Mesendoderm (in vitro differentiated cells): ENCODE results near the gene POP4.

Source experiments
- DNase-seq: peaks from one replicate; pipeline ENCODE4 v3.0.0; 2013
- H2AK5ac ChIP-seq: 2 replicates; pipeline ENCODE4 v1.6.1; 2013; ENCODE audit warnings: low read length, inconsistent platforms
- H2BK120ac ChIP-seq: 2 replicates; pipeline ENCODE4 v1.6.1; 2013; ENCODE audit warnings: low read depth, mild to moderate bottlenecking, low read length, moderate library complexity, mixed read lengths
- H2BK15ac ChIP-seq: replicated peaks from 2 replicates; pipeline ENCODE4 v1.6.1; 2013; ENCODE audit warnings: low read depth, mild to moderate bottlenecking, moderate library complexity
- H2BK5ac ChIP-seq: 2 replicates; pipeline ENCODE4 v1.6.1; 2013; ENCODE audit warnings: low read length, inconsistent platforms
- H3K18ac ChIP-seq: 2 replicates; pipeline ENCODE4 v1.6.1; 2013; ENCODE audit warnings: mild to moderate bottlenecking, low read length, mixed read lengths
- H3K23ac ChIP-seq: one replicate; pipeline ENCODE4 v1.6.1; 2013; ENCODE audit warnings: low read length
- H3K27ac ChIP-seq: 2 replicates; pipeline ENCODE4 v1.5.1; 2013; ENCODE audit warnings: low read depth, mild to moderate bottlenecking, inconsistent platforms, low read length, moderate library complexity
- H3K27me3 ChIP-seq: 2 replicates; pipeline ENCODE4 v1.6.1; 2013; ENCODE audit warnings: low read length, control low read depth, mild to moderate bottlenecking, inconsistent platforms; ENCODE audit not compliant: insufficient read depth, poor library complexity
- H3K36me3 ChIP-seq: 2 replicates; pipeline ENCODE4 v1.6.1; 2013; ENCODE audit warnings: low read length, inconsistent platforms; ENCODE audit not compliant: control insufficient read depth, insufficient read depth
- H3K4ac ChIP-seq: one replicate; pipeline ENCODE4 v1.6.1; 2013; ENCODE audit warnings: low read depth, mild to moderate bottlenecking, low read length, moderate library complexity
- H3K4me1 ChIP-seq: 2 replicates; pipeline ENCODE4 v1.6.1; 2013; ENCODE audit warnings: low read depth, low read length, inconsistent platforms; ENCODE audit not compliant: control insufficient read depth
- H3K4me2 ChIP-seq: 2 replicates; pipeline ENCODE4 v1.6.1; 2013; ENCODE audit warnings: low read length
- H3K4me3 ChIP-seq: 2 replicates; pipeline ENCODE4 v1.5.1; 2013; ENCODE audit warnings: mild to moderate bottlenecking, low read length
- H3K56ac ChIP-seq: one replicate; pipeline ENCODE4 v1.6.1; 2013; ENCODE audit warnings: low read length
- H3K79me1 ChIP-seq: 2 replicates; pipeline ENCODE4 v1.6.1; 2013; ENCODE audit warnings: low read length, inconsistent platforms
- H3K79me2 ChIP-seq: 2 replicates; pipeline ENCODE4 v1.6.1; 2013; ENCODE audit warnings: mild to moderate bottlenecking, low read length; ENCODE audit not compliant: control insufficient read depth, insufficient read depth
- H3K9ac ChIP-seq: 2 replicates; pipeline ENCODE4 v1.6.1; 2013; ENCODE audit warnings: low read length, inconsistent platforms
- H4K5ac ChIP-seq: one replicate; pipeline ENCODE4 v1.6.1; 2013; ENCODE audit warnings: low read length
- H4K8ac ChIP-seq: one replicate; pipeline ENCODE4 v1.6.1; 2013; ENCODE audit warnings: low read depth, mild to moderate bottlenecking, control low read depth, low read length, moderate library complexity
- WGBS: extraction: QIAGEN DNeasy Blood & Tissue Kit; methylation state at CpG from one replicate; pipeline ENCODE4 v1.1.7; 2013; ENCODE audit warnings: low lambda C conversion rate, missing lambda C conversion rate; ENCODE audit not compliant: insufficient coverage; ENCODE audit errors: extremely low coverage; 5-methylcytosine and 5-hydroxymethylcytosine counted together

POP4 gene

DNA sequence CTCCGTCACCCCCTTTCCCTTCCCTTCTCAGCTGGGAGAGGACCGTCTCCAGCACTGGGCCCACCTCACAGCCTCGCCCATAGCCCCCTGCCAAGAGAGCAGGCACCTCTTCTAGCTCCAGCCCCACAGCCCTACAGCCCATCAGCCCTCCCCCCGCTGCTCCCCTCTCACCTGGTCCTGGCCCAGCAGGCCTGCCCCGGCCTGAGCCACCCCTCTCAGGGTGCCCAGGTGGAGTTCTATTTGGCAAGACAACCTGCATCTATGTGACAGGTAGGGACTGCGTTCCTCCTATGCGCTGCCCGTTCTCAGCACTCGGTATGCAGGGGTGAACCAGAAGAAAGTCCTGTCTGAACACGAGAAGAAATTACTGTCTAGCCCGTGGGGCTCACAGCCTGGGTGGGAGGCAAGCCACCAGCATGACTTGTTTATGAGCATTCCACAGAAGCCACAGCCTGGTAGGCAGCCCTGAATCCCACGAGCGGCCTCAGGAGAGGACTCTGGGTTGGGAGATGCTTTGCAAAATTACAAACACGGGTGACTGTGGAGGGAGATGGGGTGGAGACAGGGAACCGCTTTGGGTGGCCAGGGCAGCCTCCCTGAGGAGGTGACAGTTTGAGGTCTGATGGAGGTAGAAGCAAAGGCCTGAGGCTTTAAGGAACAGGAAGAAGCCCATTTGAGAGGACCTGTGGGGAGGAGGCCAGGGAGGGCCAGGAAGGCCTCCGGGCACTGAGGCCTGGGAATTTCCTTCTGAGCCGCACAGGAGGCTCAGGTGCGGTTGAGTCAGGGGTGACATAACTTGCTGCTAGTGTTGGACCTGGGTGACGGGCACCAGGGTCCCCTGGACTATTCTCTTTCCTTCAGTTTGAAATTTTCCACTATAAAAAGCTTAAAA lies 58.0 kb downstream of the POP4 start:
- Histone ChIP-seq H3K4me1 (peaks cover 7% of the 10 kb centered on the region), H4K5ac (no peak overlapping the region), H3K56ac (no peak overlapping the region), H2BK15ac (no peak overlapping the region), H3K18ac (no peak overlapping the region), H2BK5ac (no peak overlapping the region), H3K27ac (no peak overlapping the region), H3K4me3 (no peak overlapping the region), H3K27me3 (no peaks in the 10 kb centered on the region), H4K8ac (no peak overlapping the region), H3K36me3 (no peaks in the 10 kb centered on the region), H3K79me2 (no peaks in the 10 kb centered on the region), H3K4ac (no peak overlapping the region), H3K9ac (no peak overlapping the region), H2AK5ac (no peak overlapping the region), H3K23ac (no peak overlapping the region), H3K79me1 (no peaks in the 10 kb centered on the region), H2BK120ac (no peak overlapping the region), H3K4me2 (no peak overlapping the region)
- DNase-seq, result peak; percentile 42
- no CpG with 5 or more reads among the region's 19 CpGs for WGBS

DNA sequence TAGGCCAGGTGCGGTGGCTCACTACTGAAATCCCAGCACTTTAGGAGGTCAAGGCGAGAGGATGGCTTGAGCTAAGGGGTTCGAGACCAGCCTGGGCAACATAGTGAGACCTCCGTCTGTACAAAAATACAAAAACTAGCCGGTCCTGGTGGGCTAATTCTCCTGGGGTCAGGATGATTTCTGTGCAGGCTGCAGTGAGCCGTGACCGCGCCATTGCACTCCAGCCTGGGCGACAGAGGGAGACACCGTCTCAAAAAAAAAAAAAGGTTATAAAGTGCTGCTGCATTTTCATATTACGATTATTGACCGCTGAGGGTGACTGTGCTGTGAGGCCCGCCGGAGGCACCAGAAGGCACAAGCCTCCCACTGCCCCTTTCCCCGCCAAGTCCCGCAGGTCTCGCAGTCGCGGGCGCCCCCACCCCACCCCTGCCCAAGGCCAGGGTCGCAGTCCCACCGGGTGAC lies 58.7 kb downstream of the POP4 start:
- Histone ChIP-seq H3K79me1 (no peaks in the 10 kb centered on the region), H2AK5ac (no peak overlapping the region), H3K56ac (peak overlapping the region; percentile 88), H3K4me2 (peak overlapping the region; percentile 38), H3K23ac (no peak overlapping the region), H3K18ac (no peak overlapping the region), H2BK15ac (no peak overlapping the region), H3K4me3 (peak overlapping the region; percentile 20), H2BK5ac (no peak overlapping the region), H4K8ac (no peak overlapping the region), H3K36me3 (no peaks in the 10 kb centered on the region), H3K27ac (no peak overlapping the region), H2BK120ac (no peak overlapping the region), H3K4me1 (peaks cover 7% of the 10 kb centered on the region), H3K27me3 (no peaks in the 10 kb centered on the region), H3K9ac (peak overlapping the region; percentile 68), H4K5ac (no peak overlapping the region), H3K4ac (no peak overlapping the region), H3K79me2 (no peaks in the 10 kb centered on the region)
- DNase-seq, result no peak
- WGBS, result no CpG with 5 or more reads among the region's 22 CpGs

DNA sequence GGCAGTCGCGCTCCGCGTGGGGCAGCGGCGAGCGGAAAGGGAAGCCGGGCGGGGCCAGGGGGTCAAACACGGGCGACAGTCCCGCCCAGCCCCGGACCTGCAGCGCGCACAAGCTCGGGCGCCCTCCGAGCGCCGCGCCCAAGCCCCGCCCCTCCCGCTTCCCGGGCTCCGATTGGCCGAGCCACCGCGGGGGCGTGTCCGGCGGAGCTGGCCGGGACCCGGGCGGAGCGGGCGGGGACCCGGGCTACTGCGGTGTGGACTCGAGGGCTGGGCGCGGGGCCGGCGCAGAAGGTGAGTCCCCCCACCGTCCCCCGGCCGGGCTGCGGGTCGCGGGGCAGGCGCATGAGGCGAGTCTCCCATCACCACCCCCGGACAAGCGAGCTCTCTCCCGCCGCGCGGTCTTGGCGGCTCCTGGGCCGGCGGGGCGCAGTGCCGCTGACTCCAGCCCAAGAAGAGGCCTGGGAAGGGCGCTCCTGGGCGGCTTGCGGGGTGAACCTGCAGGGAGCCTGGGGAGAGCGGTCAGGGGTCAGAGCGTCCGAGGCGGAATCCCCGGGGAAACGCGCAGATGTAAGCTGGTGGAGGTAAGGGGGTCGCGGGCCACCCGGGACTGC lies 59.2 kb downstream of the POP4 start, which contains the start of gene PLEKHF1:
PLEKHF1 (plus strand) TSS at position 247 of the 611 bp plus-strand sequence. CDS start 8,379 bp downstream, outside the sequence.
- Histone ChIP-seq H3K4me3 (peak within 1 kb of the TSS; percentile 66), H4K8ac (no peak within 1 kb of the TSS), H3K4me1 (peaks cover 7% of the 10 kb centered on the region), H3K4me2 (peak within 1 kb of the TSS; percentile 77), H3K56ac (peak within 1 kb of the TSS; percentile 88), H2AK5ac (no peak within 1 kb of the TSS), H3K27ac (no peak within 1 kb of the TSS), H3K9ac (peak within 1 kb of the TSS; percentile 78), H2BK120ac (no peak within 1 kb of the TSS), H3K27me3 (no peaks in the 10 kb centered on the region), H2BK5ac (no peak within 1 kb of the TSS), H3K36me3 (no peaks in the 10 kb centered on the region), H2BK15ac (no peak within 1 kb of the TSS), H3K79me2 (no peaks in the 10 kb centered on the region), H4K5ac (no peak within 1 kb of the TSS), H3K79me1 (no peaks in the 10 kb centered on the region), H3K23ac (no peak within 1 kb of the TSS), H3K18ac (peak within 1 kb of the TSS; percentile 13), H3K4ac (no peak within 1 kb of the TSS)
- WGBS, result no CpG with 5 or more reads among the region's 75 CpGs
- peak; percentile 83 for DNase-seq

DNA sequence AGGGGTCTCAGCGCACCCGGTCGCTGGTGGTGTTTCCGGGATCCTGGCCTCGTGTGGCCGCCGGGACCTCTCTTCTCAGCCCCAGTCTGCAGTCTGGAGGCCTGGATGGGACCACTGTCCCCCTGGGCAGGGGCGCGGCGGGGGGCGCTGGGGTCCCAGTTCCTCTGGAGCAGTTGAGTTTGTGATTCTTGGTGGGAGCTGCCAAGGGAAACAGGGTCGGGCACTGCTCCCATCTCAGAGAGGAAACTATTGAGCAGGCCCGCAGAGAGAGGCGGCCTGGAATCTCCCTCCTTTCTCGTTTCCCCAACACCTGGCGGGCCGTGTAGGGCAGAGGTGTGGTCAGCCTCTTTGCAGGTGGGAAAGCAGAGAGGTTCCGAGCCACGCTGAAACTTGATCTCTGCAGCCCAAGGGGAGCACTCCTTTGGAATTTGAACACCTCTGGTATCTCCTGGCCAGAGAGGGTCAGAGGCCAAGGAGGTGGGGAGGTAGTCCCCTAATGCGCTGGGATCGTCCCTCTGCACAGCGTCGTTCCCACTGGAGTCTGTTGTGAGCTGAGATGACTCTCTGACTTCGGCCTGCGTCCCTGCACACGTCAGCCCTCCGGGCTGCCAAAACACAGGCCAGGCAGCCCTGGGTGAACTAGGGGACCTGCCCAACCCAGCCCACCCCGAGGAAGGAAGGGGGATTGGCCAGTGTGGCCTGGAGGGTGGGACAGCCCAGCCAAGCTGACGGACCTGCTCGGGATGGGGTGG lies 59.9 kb downstream of the POP4 start:
- H3K4me2 ChIP-seq, result peak overlapping the region; percentile 77
- H3K27me3 ChIP-seq, result no peaks in the 10 kb centered on the region
- DNase-seq, result peak; percentile 79
- H3K36me3 ChIP-seq, result no peaks in the 10 kb centered on the region
- no peak overlapping the region for H4K8ac ChIP-seq
- H3K79me1 ChIP-seq, result no peaks in the 10 kb centered on the region
- H3K23ac ChIP-seq, result no peak overlapping the region
- H2BK15ac ChIP-seq, result no peak overlapping the region
- no peak overlapping the region for H3K27ac ChIP-seq
- H3K4me3 ChIP-seq, result peak overlapping the region; percentile 66
- no peak overlapping the region for H3K4ac ChIP-seq
- peak overlapping the region; percentile 13 for H3K18ac ChIP-seq
- H3K56ac ChIP-seq, result peak overlapping the region; percentile 80
- H2AK5ac ChIP-seq, result no peak overlapping the region
- no peak overlapping the region for H4K5ac ChIP-seq
- peaks cover 7% of the 10 kb centered on the region for H3K4me1 ChIP-seq
- H2BK5ac ChIP-seq, result no peak overlapping the region
- WGBS, result no CpG with 5 or more reads among the region's 30 CpGs
- H3K79me2 ChIP-seq, result no peaks in the 10 kb centered on the region
- no peak overlapping the region for H2BK120ac ChIP-seq
- peak overlapping the region; percentile 78 for H3K9ac ChIP-seq
